A673 (cell line): Measurements from ENCODE around the gene NSRP1. TPM values are rescaled to one million over a fixed set of nuclear protein-coding genes. Genes with fewer than 3 reads are reported as not detected.

Experiments
- BruUV-seq: library from RNA; stranded (reverse); fragments of 400-500 nt; replicated peaks from 2 replicates; lab custom pipeline; 2021; lab: Mats Ljungman, UMichigan
- CTCF ChIA-PET: fragments of 300-600 bp; sonication (Branson Sonifier 250); formaldehyde crosslinking; loops from one replicate; lab custom pipeline; 2022; ENCODE audit warnings: antibody characterized with exemption; lab: Charles Lee
- POLR2A ChIA-PET: fragments of 300-600 bp; sonication (Branson Sonifier 250); formaldehyde crosslinking; loops from one replicate; lab custom pipeline; 2022; ENCODE audit warnings: antibody characterized with exemption; ENCODE audit not compliant: low non-redundant PET; lab: Charles Lee
- DNase-seq: peaks from one replicate; pipeline ENCODE4 v3.0.0-alpha.2; 2015; ENCODE audit warnings: low spot score
- H3K27ac ChIP-seq: fragments of 200-600 bp; sonication (generic); 2 replicates; pipeline ENCODE4 v1.5.1; 2016; ENCODE audit warnings: mixed run types, low read depth, mild to moderate bottlenecking, mixed read lengths, antibody characterized with exemption, low read length; ENCODE audit not compliant: poor library complexity, severe bottlenecking
- H3K27me3 ChIP-seq: fragments of 200-600 bp; sonication (generic); replicated peaks from 2 replicates; pipeline ENCODE4 v1.6.1; 2017; ENCODE audit warnings: mixed run types, low read depth, mild to moderate bottlenecking, mixed read lengths, antibody characterized with exemption, low read length; ENCODE audit not compliant: insufficient read depth, poor library complexity
- H3K36me3 ChIP-seq: fragments of 200-600 bp; sonication (generic); 2 replicates; pipeline ENCODE4 v1.6.1; 2016; ENCODE audit warnings: mixed run types, mild to moderate bottlenecking, mixed read lengths, antibody characterized with exemption, low read length; ENCODE audit not compliant: insufficient read depth, poor library complexity, severe bottlenecking
- H3K4me1 ChIP-seq: fragments of 200-600 bp; sonication (generic); 2 replicates; pipeline ENCODE4 v1.6.1; 2017; ENCODE audit warnings: mixed run types, mild to moderate bottlenecking, mixed read lengths, antibody characterized with exemption, low read length; ENCODE audit not compliant: insufficient read depth, poor library complexity, severe bottlenecking
- H3K4me3 ChIP-seq: fragments of 200-600 bp; sonication (generic); 2 replicates; pipeline ENCODE4 v1.5.1; 2016; ENCODE audit warnings: low read depth, mixed run types, mild to moderate bottlenecking, mixed read lengths, low read length; ENCODE audit not compliant: poor library complexity, severe bottlenecking
- H3K9me3 ChIP-seq: fragments of 200-600 bp; sonication (generic); 2 replicates; pipeline ENCODE4 v1.6.1; 2016; ENCODE audit warnings: mixed run types, low read depth, mild to moderate bottlenecking, mixed read lengths, antibody characterized with exemption, low read length; ENCODE audit not compliant: poor library complexity, severe bottlenecking
- CTCF ChIP-seq: fragments of 300-800, 200-600 bp; sonication (generic); conservative IDR thresholded peaks from 2 replicates; pipeline ENCODE4 v1.5.1; 2017; ENCODE audit warnings: low read depth, mild to moderate bottlenecking, antibody characterized with exemption, low read length, moderate library complexity, mixed read lengths
- EZH2 ChIP-seq: fragments of 200-600 bp; sonication (generic); IDR thresholded peaks from 2 replicates; pipeline ENCODE4 v1.6.1; 2017; ENCODE audit warnings: borderline replicate concordance, low read depth, mild to moderate bottlenecking, mixed read lengths, antibody characterized with exemption, low read length; ENCODE audit not compliant: poor library complexity, severe bottlenecking
- intact Hi-C: fragments of 100-400 bp; cut with micrococcal nuclease; formaldehyde crosslinking; loops from one replicate; pipeline ENCODE4 v1.10.0; 2022; ENCODE audit not compliant: unreplicated experiment
- total RNA-seq: library from RNA; stranded (reverse); gene quantifications from 2 replicates; pipeline ENCODE4 v1.2.3, GENCODE V29; 2021

Gene NSRP1
- total RNA-seq, 1 experiment from 2014 or later: 43.5 TPM

DNA sequence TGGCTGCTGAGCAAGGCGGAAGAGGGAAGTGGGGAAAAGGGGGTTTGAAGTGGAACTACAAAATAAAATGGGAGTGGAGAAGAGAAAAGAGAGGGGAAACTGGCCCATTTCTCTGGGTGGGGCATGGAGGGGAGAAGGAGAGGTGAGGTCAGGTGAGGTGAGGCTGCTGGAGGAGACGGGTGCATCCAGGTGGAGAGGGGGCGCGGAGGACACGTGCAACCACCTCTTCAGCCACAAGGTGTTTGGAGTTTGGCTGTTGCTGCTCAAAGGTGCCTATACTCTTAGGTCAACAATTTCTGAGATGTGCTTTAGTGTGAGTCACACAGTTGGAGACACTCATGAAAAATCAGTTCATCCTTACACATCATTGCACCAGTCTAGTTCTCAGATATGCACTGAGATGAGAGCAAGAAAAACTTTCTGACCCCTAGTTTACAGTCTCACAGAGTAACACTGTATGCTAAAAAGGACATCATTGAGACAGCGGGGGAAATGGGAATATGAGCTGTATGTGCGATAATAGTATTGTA is 114.0 kb downstream of the NSRP1 start:
- Histone ChIP-seq H3K4me1 (peaks cover 6% of the 10 kb centered on the region), H3K4me3 (no peak overlapping the region), H3K36me3 (no peaks in the 10 kb centered on the region), H3K9me3 (no peaks in the 10 kb centered on the region), H3K27ac (no peak overlapping the region), H3K27me3 (peaks cover 39% of the 10 kb centered on the region)
- TF ChIP-seq EZH2 (no peak), CTCF (no peak)
- no peak for DNase-seq
- CTCF ChIA-PET: no interaction called here
- BruUV-seq: no TSS peak
- POLR2A ChIA-PET: no interaction called here
- intact Hi-C loops: no loop called here

DNA sequence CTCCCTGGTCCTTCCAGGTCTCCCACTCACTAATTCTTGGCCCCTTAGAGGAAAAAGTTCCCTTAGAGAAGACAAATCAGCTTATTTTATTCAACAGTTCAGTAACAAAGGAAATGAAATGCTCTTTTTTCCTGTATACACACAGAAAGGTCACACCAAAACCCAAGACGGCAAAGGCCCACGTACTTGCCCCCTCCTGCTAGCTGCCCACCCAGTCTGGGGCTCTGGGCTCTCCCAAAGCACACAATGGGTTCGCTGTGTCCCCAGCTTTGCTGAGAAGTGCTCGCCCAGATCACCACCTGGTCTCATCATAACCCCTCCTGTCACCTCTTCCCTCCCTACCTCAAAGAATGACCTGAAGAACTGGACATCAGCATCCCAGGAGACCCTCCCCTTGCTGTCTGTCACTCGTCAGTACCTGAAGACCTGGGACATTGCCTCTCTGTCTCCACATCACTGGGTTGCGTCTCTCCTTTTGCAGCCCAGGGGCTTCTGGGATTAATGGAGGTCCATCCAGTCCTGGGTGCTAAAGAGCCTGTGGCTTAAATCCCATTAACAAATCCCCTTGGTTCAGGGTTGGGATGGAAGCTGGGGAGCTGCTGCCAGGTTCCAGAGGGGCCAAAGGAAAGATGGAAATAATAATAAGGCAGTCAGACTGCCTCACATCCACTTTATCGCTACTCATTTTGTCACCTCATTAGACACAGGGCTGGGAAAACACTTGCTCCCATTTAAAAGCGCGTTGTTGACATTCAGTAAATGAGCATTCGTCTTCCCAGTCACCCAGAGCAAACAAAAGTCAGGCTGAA is 115.6 kb downstream of the NSRP1 start:
- DNase-seq: no peak
- H3K4me3 ChIP-seq: no peak overlapping the region
- TF ChIP-seq EZH2 (no peak), CTCF (no peak)
- no peaks in the 10 kb centered on the region for H3K36me3 ChIP-seq
- H3K27me3 ChIP-seq: peaks cover 51% of the 10 kb centered on the region
- intact Hi-C loops: no loop called here
- no TSS peak for BruUV-seq
- ChIA-PET CTCF (no interaction called here), POLR2A (no interaction called here)
- no peaks in the 10 kb centered on the region for H3K9me3 ChIP-seq
- H3K4me1 ChIP-seq: peaks cover 8% of the 10 kb centered on the region
- H3K27ac ChIP-seq: no peak overlapping the region

DNA sequence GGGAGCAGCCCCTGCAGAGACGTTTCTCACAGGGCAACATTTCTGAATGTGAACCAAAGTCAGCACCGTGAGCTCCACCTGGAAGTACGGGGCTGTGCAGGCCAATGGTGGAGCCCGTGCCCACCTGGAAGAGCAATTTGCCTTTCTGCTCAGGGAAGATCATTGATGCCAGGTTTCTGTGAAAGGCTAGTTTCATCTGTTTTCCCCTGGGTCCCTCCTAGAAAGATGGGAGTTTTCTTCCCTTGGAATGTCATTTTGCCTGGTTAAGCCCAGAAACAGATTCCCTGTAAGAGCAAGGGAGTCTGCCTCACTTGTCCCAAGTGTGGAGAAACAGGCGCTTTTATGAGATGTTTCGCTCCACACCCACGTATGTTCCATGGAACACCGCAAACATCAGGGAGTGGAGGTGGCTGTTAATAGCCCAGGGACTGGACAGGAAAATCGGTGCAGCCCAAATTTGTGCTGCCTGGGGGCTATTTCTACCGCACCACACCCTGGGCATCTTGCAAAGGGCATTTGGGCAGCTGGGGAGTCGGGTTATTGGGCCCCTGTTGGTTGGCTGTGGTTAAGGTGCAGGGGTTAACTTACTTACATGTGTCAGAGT is 116.3 kb downstream of the NSRP1 start:
- CTCF ChIA-PET: no interaction called here

More for the DNA sequence above, 116.3 kb downstream of the NSRP1 start:
- Histone ChIP-seq H3K4me3 (no peak overlapping the region), H3K27me3 (peaks cover 51% of the 10 kb centered on the region), H3K9me3 (no peaks in the 10 kb centered on the region), H3K36me3 (no peaks in the 10 kb centered on the region), H3K27ac (no peak overlapping the region), H3K4me1 (peaks cover 8% of the 10 kb centered on the region)
- POLR2A ChIA-PET: no interaction called here
- no peak for TF ChIP-seq CTCF
- no peak for TF ChIP-seq EZH2
- intact Hi-C loops: no loop called here
- DNase-seq: no peak
- BruUV-seq: no TSS peak
